ENCODE results near the gene ADAM17. TPM values are rescaled to one million over a fixed set of nuclear protein-coding genes. Genes with fewer than 3 reads are reported as not detected.

ADAM17 gene
- total and polyA plus RNA-seq, 9 of the 15 experiments (the other 6 are each of a cell fraction or from before 2014, with no cell fraction given), result 5.8 to 30.0 (median 19.0) TPM

- TF ChIP-seq CUX1 (CRISPR knock-in tag; IDR thresholded peaks at IDR 0.05), result no peak
Observed at GRCh38 chr2:9440058-9440727, 115.4 kb downstream of the ADAM17 start (continued).

GRCh38 chr2:9439536-9439935 is 116.1 kb downstream of the ADAM17 start:
- Histone ChIP-seq H3K4me3 (no peak overlapping the region), H2AFZ (ENCODE audit: low read depth, low read length) (no peak overlapping the region), H3K36me3 (ENCODE audit: control insufficient read depth, insufficient read depth, low read length) (peaks cover 81% of the 10 kb centered on the region), H3K9ac (ENCODE audit: insufficient read depth in 1 of 2, low read depth in 2 of 2, low read length in 2 of 2) (no peak overlapping the region), H3K9me1 (ENCODE audit: control insufficient read depth, insufficient read depth, low read length) (no peaks in the 10 kb centered on the region), H3K4me2 (ENCODE audit: insufficient read depth, low read length) (no peak overlapping the region), H4K20me1 (replicated peaks; ENCODE audit: control insufficient read depth, insufficient read depth, low read length) (no peaks in the 10 kb centered on the region), H3K27ac (ENCODE audit: extremely low read depth, low read depth, low read length) (no peak overlapping the region), H3K79me2 (ENCODE audit: control insufficient read depth, insufficient read depth, low read length) (no peaks in the 10 kb centered on the region), H3K9me3 (replicated peaks; ENCODE audit: control insufficient read depth, insufficient read depth, low read depth, low read length) (no peaks in the 10 kb centered on the region), H3K4me1 (replicated peaks in 1 of 2; ENCODE audit: control insufficient read depth in 2 of 2, insufficient read depth in 2 of 2, low read length in 2 of 2) (no peaks in the 10 kb centered on the region), H3K27me3 (ENCODE audit: control insufficient read depth in 2 of 2, insufficient read depth in 2 of 2, low read length in 2 of 2) (no peaks in the 10 kb centered on the region)
- ChIA-PET CTCF (ENCODE audit: low intra/inter-chr PET ratio) (no interaction called here), POLR2A (no interaction called here)
- intact Hi-C loops (cut with micrococcal nuclease) (no loop called here), in situ Hi-C loops (cut with MboI) (no loop called here)
- DNase-seq (ENCODE audit: extremely low read depth in 1 of 4, low spot score in 3 of 4), result no peak
- WGBS (ENCODE audit: insufficient coverage, low coverage, missing lambda C conversion rate), result 93% methylated on average over 1 of the region's 1 CpG
- BruUV-seq (replicated peaks), result no TSS peak
- no peak for ATAC-seq
- FAIRE-seq, result no peak
- TF ChIP-seq MBD2 (IDR thresholded peaks at IDR 0.05; ENCODE audit: borderline replicate concordance, low read depth) (no peak), DLX4 (CRISPR knock-in tag; IDR thresholded peaks at IDR 0.05) (no peak), POLR2AphosphoS5 (IDR thresholded peaks at IDR 0.05; ENCODE audit: control insufficient read depth, insufficient read depth, low read depth, low read length) (no peak), RBM17 (IDR thresholded peaks at IDR 0.05; ENCODE audit: borderline replicate concordance, low read depth, low read length) (no peak), ZNF449 (CRISPR knock-in tag; IDR thresholded peaks at IDR 0.05) (no peak), SRSF7 (optimal IDR thresholded peaks at IDR 0.05; ENCODE audit: low read depth, low read length) (no peak), RBM15 (IDR thresholded peaks at IDR 0.05; ENCODE audit: insufficient read depth, low read length) (no peak), CTCFL (IDR thresholded peaks at IDR 0.05; ENCODE audit: borderline replicate concordance, insufficient read depth, low read depth, low read length, poor library complexity, severe bottlenecking) (no peak), ZNF3 (CRISPR knock-in tag; IDR thresholded peaks at IDR 0.05) (no peak)
